Rectal smooth muscle tissue (tissue), 1 donor: ENCODE measurements around the gene ADAT2.

ENCODE experiments used
- H3K27ac ChIP-seq: one replicate; pipeline ENCODE4 v1.7.0; 2013; ENCODE audit warnings: low read depth, low read length, inconsistent platforms
- H3K27me3 ChIP-seq: one replicate; pipeline ENCODE4 v1.7.0; 2013; ENCODE audit warnings: low read length; ENCODE audit not compliant: control insufficient read depth, insufficient read depth
- H3K36me3 ChIP-seq: one replicate; pipeline ENCODE4 v1.7.0; 2013; ENCODE audit warnings: low read length; ENCODE audit not compliant: control insufficient read depth, insufficient read depth
- H3K4me1 ChIP-seq: one replicate; pipeline ENCODE4 v1.7.0; 2013; ENCODE audit warnings: low read length; ENCODE audit not compliant: control insufficient read depth, insufficient read depth
- H3K4me3 ChIP-seq: one replicate; pipeline ENCODE4 v1.7.0; 2013; ENCODE audit warnings: low read length
- H3K9ac ChIP-seq: one replicate; pipeline ENCODE4 v1.7.0; 2013; ENCODE audit warnings: low read length

The ADAT2 gene

GRCh38 chr6:143401068-143401446 is 49.4 kb downstream of the ADAT2 start:
- Histone ChIP-seq H3K36me3 (no peaks in the 10 kb centered on the region), H3K4me3 (no peak overlapping the region), H3K4me1 (no peaks in the 10 kb centered on the region), H3K27me3 (no peaks in the 10 kb centered on the region), H3K9ac (no peak overlapping the region), H3K27ac (no peak overlapping the region)

GRCh38 chr6:143400258-143401067 is 50.0 kb downstream of the ADAT2 start:
- Histone ChIP-seq H3K27me3 (no peaks in the 10 kb centered on the region), H3K4me1 (no peaks in the 10 kb centered on the region), H3K27ac (no peak overlapping the region), H3K36me3 (no peaks in the 10 kb centered on the region), H3K9ac (no peak overlapping the region), H3K4me3 (no peak overlapping the region)

- H3K9ac ChIP-seq, result no peak overlapping the region
- H3K27ac ChIP-seq, result no peak overlapping the region
- H3K36me3 ChIP-seq, result no peaks in the 10 kb centered on the region
- H3K4me3 ChIP-seq, result no peak overlapping the region
- no peaks in the 10 kb centered on the region for H3K4me1 ChIP-seq
- H3K27me3 ChIP-seq, result no peaks in the 10 kb centered on the region
Observed at GRCh38 chr6:143399775-143400174, 50.7 kb downstream of the ADAT2 start.

- H3K27ac ChIP-seq, result no peak overlapping the region
- H3K4me1 ChIP-seq, result no peaks in the 10 kb centered on the region
- H3K9ac ChIP-seq, result no peak overlapping the region
- H3K36me3 ChIP-seq, result no peaks in the 10 kb centered on the region
- no peak overlapping the region for H3K4me3 ChIP-seq
- H3K27me3 ChIP-seq, result no peaks in the 10 kb centered on the region
Observed at GRCh38 chr6:143399176-143399575, 51.3 kb downstream of the ADAT2 start.

DNA sequence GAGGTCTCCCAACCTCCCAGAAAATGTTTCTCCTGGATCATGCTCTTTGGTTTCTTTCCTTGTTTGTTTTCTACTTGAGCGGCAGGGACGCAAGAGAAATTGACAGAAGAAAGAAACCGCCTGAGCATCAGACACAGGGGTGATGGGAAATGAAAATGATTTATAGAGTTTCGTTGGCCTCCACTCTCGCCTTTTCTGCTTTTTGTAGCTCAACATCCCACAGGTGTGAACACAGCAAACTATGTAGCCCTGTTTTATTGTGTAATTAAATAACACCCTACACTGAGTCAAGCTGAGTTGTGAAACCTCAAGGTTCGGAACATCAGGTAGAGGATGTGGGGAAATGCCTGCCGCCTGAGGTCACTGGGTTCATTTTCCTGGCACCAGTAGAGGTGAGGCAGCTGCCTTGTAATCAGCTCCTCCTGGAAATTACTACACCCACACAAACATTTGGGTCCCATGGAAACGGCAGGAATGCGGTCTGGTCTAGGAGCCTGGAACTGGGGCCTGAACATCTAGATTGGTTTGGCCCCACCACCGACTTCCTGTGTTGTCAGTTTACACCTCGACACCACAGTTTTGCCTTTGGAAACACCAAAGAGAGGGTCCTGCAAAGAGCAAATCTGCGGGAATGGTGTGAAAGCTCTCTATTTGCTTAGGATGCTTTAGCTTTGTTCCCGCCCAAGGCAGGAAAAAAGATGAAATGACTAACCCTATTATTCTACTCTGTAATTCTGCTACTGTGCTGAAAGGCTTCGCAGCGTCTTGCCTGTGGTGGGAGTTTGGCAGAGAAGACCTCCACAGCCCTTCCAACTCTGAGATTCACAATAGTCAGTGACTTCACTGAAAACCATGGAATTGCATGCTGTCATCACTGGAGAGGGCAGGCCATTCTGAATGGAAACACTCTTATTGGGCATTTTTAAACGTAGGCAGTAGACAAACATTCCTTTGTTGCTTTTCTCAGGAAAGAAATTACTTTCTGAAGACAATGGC is 53.0 kb downstream of the ADAT2 start:
- H3K27ac ChIP-seq, result no peak overlapping the region
- H3K36me3 ChIP-seq, result no peaks in the 10 kb centered on the region
- H3K9ac ChIP-seq, result no peak overlapping the region
- no peaks in the 10 kb centered on the region for H3K27me3 ChIP-seq
- H3K4me3 ChIP-seq, result no peak overlapping the region
- no peaks in the 10 kb centered on the region for H3K4me1 ChIP-seq

DNA sequence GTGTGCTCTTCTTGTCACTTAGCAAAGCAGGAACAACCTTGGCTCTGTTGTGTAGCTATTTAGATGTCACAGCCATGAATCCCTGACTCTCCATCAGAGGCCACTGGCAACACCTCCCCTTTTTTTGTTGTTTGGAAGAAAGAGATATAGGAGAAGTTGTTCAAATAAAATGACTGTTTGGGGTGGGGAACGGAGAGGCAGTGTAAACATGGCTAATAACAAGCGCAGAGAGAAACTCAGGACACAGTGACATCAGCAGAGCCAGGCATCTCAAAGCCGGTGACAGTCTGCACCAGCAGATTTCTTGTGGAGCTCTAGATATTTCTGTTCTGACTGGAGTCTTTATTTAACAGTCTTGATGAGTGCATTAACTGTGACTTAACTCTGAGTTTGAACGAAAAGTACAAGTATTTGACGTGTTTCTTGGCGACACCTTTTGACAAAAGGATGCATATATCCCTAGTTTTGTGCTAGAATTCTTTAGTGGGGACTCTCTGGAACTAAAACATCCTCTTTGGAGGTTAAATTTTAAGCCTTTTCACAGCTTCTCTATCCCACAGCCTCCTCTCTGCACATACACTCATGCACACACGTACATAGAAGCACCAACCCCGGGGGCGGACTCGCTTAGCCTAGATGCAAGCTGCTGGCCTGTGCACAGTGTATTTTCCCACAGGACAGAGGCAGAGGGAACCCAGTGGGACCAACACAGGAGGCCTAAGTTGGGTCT is 53.8 kb downstream of the ADAT2 start:
- Histone ChIP-seq H3K27me3 (no peaks in the 10 kb centered on the region), H3K36me3 (no peaks in the 10 kb centered on the region), H3K9ac (no peak overlapping the region), H3K27ac (no peak overlapping the region), H3K4me1 (no peaks in the 10 kb centered on the region), H3K4me3 (no peak overlapping the region)

DNA sequence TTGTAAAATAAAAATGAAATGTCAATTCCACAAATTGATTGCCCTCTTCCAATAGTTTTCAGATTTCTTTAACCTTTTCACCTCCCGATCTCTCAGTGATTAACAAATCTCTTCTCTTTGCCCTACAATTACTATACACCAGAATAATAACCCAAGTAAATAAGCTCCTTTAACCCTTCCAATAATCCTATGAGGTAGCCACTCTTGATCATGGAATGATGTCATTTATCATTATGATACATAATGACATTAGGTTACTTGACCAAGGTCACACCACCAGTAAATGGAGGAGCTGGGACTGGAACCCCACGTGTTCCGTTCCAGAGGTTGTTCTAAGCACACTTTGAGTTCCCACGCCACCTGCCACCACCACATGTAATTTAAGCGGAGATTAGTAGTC is 54.8 kb downstream of the ADAT2 start:
- no peak overlapping the region for H3K9ac ChIP-seq

GRCh38 chr6:143394389-143394788 is 56.1 kb downstream of the ADAT2 start:
- no peak overlapping the region for H3K27ac ChIP-seq
- no peak overlapping the region for H3K4me3 ChIP-seq
- H3K27me3 ChIP-seq, result no peaks in the 10 kb centered on the region
- no peaks in the 10 kb centered on the region for H3K4me1 ChIP-seq
- H3K9ac ChIP-seq, result no peak overlapping the region
- H3K36me3 ChIP-seq, result no peaks in the 10 kb centered on the region

More for the DNA sequence above, 54.8 kb downstream of the ADAT2 start:
- H3K36me3 ChIP-seq, result no peaks in the 10 kb centered on the region
- H3K4me1 ChIP-seq, result no peaks in the 10 kb centered on the region
- H3K27ac ChIP-seq, result no peak overlapping the region
- no peaks in the 10 kb centered on the region for H3K27me3 ChIP-seq
- no peak overlapping the region for H3K4me3 ChIP-seq

DNA sequence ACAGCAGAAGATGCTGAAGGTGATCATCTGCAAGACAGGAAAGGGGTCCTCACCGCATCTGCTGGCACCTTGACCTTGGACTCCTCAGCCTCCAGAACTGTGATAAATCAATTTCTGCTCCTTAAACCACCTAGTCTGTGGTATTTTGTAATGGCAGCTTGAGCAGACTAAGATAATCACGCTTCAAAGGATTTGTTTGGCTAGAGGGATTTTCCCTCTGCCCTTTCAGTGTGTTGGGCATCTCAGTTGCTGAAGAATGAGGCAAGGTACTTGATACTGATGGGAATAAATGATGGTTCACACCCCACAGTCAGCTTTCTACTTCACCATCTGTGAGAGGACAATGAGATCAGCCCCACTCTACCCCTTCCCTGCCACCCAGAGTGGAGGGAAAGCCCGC is 60.2 kb downstream of the ADAT2 start:
- Histone ChIP-seq H3K27ac (no peak overlapping the region), H3K9ac (no peak overlapping the region), H3K27me3 (no peaks in the 10 kb centered on the region), H3K4me3 (no peak overlapping the region), H3K36me3 (no peaks in the 10 kb centered on the region), H3K4me1 (no peaks in the 10 kb centered on the region)

GRCh38 chr6:143385636-143386035 is 64.9 kb downstream of the ADAT2 start:
- H3K4me1 ChIP-seq, result no peaks in the 10 kb centered on the region
- H3K36me3 ChIP-seq, result no peaks in the 10 kb centered on the region
- H3K27ac ChIP-seq, result no peak overlapping the region
- no peaks in the 10 kb centered on the region for H3K27me3 ChIP-seq
- no peak overlapping the region for H3K9ac ChIP-seq
- no peak overlapping the region for H3K4me3 ChIP-seq

- H3K9ac ChIP-seq, result no peak overlapping the region
- H3K4me3 ChIP-seq, result no peak overlapping the region
- no peaks in the 10 kb centered on the region for H3K4me1 ChIP-seq
- H3K36me3 ChIP-seq, result no peaks in the 10 kb centered on the region
- H3K27ac ChIP-seq, result no peak overlapping the region
- H3K27me3 ChIP-seq, result no peaks in the 10 kb centered on the region
Observed at GRCh38 chr6:143376861-143377260, 73.6 kb downstream of the ADAT2 start.

DNA sequence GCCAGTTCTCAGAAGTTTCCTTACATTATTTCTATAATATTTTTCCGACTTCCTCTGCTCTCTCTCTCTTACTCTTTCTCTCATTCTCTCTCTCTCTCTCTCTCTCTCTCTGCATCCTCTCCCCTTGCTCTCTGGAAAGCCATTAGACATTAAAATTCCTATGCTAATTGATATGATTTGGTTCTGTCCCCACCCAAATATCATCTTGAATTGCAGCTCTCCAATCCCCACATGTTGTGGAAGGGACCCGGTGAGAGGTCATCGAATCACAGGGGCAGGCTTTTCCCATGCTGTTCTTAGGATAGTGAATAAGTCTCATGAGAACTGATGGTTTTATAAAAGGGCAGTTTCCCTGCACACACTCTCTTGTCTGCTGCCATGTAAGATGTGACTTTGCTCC is 74.1 kb downstream of the ADAT2 start:
- Histone ChIP-seq H3K27ac (no peak overlapping the region), H3K4me3 (no peak overlapping the region), H3K9ac (no peak overlapping the region), H3K36me3 (no peaks in the 10 kb centered on the region), H3K27me3 (no peaks in the 10 kb centered on the region), H3K4me1 (no peaks in the 10 kb centered on the region)
